ENCODE measurements around the gene ADAMTS10.
"Not testable (repeated sequence)": the region's sequence is repeated elsewhere in the genome, so short reads cannot be mapped to it uniquely, and the experiment has no call there.

ADAMTS10 gene

DNA sequence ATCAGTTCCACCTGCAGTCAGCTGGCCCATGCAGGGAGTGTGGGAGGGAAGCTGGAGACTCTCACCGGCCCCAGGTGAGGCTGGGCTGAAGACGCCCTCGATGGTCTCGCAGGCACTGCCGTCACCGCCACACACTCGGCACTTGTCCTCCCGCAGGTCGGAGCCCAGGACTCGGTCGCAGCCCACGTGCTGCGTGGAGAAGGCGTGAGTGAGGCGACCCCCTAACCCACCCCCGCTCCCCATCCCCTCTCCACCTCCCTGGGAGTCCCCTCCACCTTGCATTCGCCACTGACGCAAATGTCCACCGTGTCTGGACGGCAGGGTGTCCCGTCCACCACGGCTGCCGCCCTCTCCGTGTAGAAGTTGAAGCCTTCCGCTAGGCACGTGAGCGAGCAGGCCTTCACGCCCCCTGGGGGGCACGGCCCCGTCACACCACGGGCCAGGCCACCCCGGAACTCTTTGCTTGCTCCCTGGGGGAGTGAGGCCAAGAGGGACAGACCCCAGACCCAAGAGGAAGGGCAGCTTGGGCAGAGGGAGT lies 21.3 kb downstream of the ADAMTS10 start:
- Histone ChIP-seq H3K4me3 (ENCODE audit: low read length) (no peak overlapping the region), H3K9ac (ENCODE audit: low read depth, low read length) (no peak overlapping the region), H3K27me3 (ENCODE audit: control insufficient read depth, insufficient read depth, low read length) (peaks cover 5% of the 10 kb centered on the region), H3K36me3 (ENCODE audit: insufficient read depth, low read length) (no peaks in the 10 kb centered on the region), H3K4me1 (ENCODE audit: control insufficient read depth, insufficient read depth, low read length) (peaks cover 7% of the 10 kb centered on the region), H3K4me2 (ENCODE audit: low read length) (no peak overlapping the region), H3K9me3 (replicated peaks; ENCODE audit: low read length) (peaks cover 3% of the 10 kb centered on the region)

GRCh38 chr19:8585894-8586750 lies 24.4 kb downstream of the ADAMTS10 start:
- H3K4me1 ChIP-seq (ENCODE audit: control insufficient read depth, insufficient read depth, low read length): no peaks in the 10 kb centered on the region
- H3K4me2 ChIP-seq (ENCODE audit: low read length): no peak overlapping the region

DNA sequence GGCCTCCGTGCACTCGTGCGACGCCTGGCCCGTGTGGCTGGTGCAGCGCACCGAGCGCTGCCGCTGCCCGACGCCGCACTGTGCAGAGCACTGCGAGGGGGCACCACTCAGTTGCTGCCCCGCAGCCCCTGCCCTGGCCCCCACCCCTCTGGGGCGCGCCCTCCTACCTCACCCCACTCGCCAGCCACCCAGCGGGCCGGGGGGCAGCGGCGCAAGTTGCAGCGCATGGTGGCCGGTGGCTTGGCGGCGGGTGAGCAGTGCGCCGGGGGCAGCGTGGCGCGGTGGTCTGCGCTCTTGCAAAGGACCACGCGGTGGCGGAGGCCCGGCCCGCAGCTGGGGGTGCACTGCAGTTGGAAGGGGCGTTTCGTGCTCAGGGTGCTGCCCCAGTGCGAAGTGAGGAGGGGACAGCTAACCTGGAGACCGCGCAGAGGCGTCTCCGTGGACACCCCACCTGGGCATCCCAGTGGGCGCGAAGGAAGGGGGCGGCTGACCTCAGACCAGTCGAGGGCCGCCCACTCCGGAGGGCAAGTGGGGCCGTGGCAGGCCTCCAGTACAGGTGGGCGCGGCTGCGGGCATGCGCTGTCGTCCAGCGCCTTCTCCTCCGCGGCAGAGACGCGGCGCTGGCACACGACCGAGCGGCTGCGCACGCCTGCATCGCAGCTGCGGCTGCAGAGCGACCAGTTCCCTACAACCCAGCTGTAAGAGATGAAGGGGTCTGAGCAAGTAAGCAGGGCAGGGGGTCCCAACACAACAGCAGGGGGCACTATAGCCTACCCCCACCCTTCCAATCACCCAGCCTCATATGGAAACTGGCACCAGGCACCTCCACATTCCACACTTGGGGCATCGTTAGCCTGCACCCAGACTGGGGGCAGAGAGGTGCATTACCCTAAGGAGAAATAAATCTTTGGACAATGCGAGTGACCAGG lies 25.3 kb downstream of the ADAMTS10 start:
- H3K4me2 ChIP-seq (ENCODE audit: low read length): no peak overlapping the region
- H3K36me3 ChIP-seq (ENCODE audit: insufficient read depth, low read length): no peaks in the 10 kb centered on the region
- no peaks in the 10 kb centered on the region for H3K9me3 ChIP-seq (replicated peaks; ENCODE audit: low read length)
- H3K27me3 ChIP-seq (ENCODE audit: control insufficient read depth, insufficient read depth, low read length): no peaks in the 10 kb centered on the region
- H3K9ac ChIP-seq (ENCODE audit: low read depth, low read length): no peak overlapping the region
- no peak overlapping the region for H3K4me3 ChIP-seq (ENCODE audit: low read length)
- H3K4me1 ChIP-seq (ENCODE audit: control insufficient read depth, insufficient read depth, low read length): no peaks in the 10 kb centered on the region

More at GRCh38 chr19:8585894-8586750, 24.4 kb downstream of the ADAMTS10 start:
- H3K9me3 ChIP-seq (replicated peaks; ENCODE audit: low read length): no peaks in the 10 kb centered on the region
- H3K27me3 ChIP-seq (ENCODE audit: control insufficient read depth, insufficient read depth, low read length): no peaks in the 10 kb centered on the region
- H3K9ac ChIP-seq (ENCODE audit: low read depth, low read length): no peak overlapping the region
- H3K4me3 ChIP-seq (ENCODE audit: low read length): no peak overlapping the region
- no peaks in the 10 kb centered on the region for H3K36me3 ChIP-seq (ENCODE audit: insufficient read depth, low read length)

DNA sequence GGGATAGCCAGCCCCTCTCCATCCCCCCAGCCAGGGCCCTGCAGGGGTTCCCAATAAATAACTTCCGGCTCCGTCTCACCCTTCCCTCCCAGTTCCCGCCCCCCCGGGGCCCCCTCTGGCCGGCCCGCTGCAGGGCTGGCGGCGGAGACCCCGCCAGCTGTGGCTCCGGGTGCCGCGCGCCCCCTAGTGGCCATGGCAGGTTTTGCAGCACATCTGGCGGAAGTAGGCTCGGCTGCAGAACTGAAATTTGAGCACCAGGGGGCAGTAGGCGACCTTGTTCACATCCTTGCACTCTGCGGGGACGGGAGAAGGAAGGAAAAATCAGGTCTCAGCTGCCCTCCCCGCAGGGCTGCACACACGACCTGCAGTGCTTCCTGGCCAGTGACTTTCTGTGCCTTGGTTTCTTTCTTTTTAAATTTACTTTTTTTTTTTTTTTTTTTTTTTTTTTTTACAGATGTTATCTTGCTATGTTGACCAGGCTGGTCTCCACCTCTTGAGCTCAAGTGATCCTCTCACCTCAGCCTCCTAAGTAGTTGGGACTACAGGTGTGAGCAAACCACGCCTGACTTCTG lies 29.7 kb downstream of the ADAMTS10 start:
- peaks cover 9% of the 10 kb centered on the region for H3K27me3 ChIP-seq (ENCODE audit: control insufficient read depth, insufficient read depth, low read length)
- no peak overlapping the region for H3K9ac ChIP-seq (ENCODE audit: low read depth, low read length)
- no peak overlapping the region for H3K4me3 ChIP-seq (ENCODE audit: low read length)

DNA sequence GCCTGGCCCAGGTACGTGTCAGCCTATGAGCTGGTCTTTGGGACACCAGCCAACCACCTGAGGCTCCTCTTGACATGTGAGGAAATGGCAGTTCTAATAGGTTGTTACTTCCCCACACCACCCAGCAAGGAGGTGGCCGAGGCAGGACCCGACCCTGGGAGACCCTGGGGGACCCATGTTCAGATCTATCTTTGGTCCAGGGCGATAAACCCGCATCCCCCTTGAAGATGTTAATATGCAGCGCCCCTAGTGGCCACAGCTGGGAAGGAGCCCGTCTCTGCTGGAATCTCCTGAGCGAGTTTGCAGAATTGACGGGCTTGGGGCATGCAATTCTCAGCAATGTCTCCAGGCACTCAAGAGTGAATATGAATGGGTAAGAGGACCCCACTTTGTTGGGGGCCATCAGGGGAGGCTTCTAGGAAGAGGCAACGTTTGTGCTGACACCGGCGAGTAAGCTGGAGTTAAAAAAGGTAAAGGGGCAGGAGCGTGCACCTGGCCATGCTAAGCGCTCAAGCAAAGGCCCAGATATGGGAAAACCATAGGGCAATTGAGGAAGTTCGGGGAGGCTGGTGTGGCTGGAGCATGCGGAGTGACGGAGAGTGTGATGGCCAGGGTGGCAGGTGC lies 31.8 kb downstream of the ADAMTS10 start:
- Histone ChIP-seq H3K27me3 (ENCODE audit: control insufficient read depth, insufficient read depth, low read length) (peaks cover 9% of the 10 kb centered on the region), H3K9me3 (replicated peaks; ENCODE audit: low read length) (no peaks in the 10 kb centered on the region), H3K4me1 (ENCODE audit: control insufficient read depth, insufficient read depth, low read length) (peaks cover 7% of the 10 kb centered on the region), H3K36me3 (ENCODE audit: insufficient read depth, low read length) (no peaks in the 10 kb centered on the region), H3K4me3 (ENCODE audit: low read length) (no peak overlapping the region), H3K9ac (ENCODE audit: low read depth, low read length) (no peak overlapping the region), H3K4me2 (ENCODE audit: low read length) (no peak overlapping the region)

More for the DNA sequence above, 29.7 kb downstream of the ADAMTS10 start:
- Histone ChIP-seq H3K36me3 (ENCODE audit: insufficient read depth, low read length) (no peaks in the 10 kb centered on the region), H3K4me1 (ENCODE audit: control insufficient read depth, insufficient read depth, low read length) (peaks cover under 1% of the 10 kb centered on the region), H3K9me3 (replicated peaks; ENCODE audit: low read length) (no peaks in the 10 kb centered on the region), H3K4me2 (ENCODE audit: low read length) (no peak overlapping the region)

DNA sequence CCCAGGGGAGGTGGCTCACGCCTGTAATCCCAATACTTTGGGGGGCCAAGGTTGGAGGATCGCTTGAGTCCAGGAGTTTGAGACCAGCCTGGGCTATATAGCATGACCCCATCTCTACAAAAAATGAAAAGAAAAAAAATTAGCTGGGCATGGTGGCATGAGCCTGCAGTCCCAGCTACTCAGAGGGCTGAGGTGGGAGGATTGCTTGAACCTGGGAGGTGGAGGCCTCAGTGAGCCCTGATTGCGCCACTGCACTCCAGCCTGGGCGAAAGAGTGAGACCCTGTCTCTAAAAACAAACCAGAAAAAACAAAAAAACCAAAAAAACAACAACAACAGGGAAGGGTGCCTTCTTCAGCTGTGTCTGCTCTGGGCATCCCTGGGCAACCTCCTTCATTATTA lies 32.8 kb downstream of the ADAMTS10 start:
- Histone ChIP-seq H3K4me3 (ENCODE audit: low read length) (no peak overlapping the region), H3K4me1 (ENCODE audit: control insufficient read depth, insufficient read depth, low read length) (peaks cover 7% of the 10 kb centered on the region), H3K36me3 (ENCODE audit: insufficient read depth, low read length) (no peaks in the 10 kb centered on the region), H3K9ac (ENCODE audit: low read depth, low read length) (no peak overlapping the region), H3K27me3 (ENCODE audit: control insufficient read depth, insufficient read depth, low read length) (peaks cover 9% of the 10 kb centered on the region), H3K9me3 (replicated peaks; ENCODE audit: low read length) (no peaks in the 10 kb centered on the region), H3K4me2 (ENCODE audit: low read length) (no peak overlapping the region)

GRCh38 chr19:8577247-8577646 lies 33.3 kb downstream of the ADAMTS10 start, which contains the start of gene MYO1F:
Gene MYO1F (minus strand): TSS chr19:8577442. CDS start chr19:8577309, 133 bp downstream.
- Histone ChIP-seq H3K4me1 (ENCODE audit: control insufficient read depth, insufficient read depth, low read length) (peaks cover 7% of the 10 kb centered on the region), H3K36me3 (ENCODE audit: insufficient read depth, low read length) (no peaks in the 10 kb centered on the region), H3K4me3 (ENCODE audit: low read length) (no peak within 1 kb of the TSS), H3K9ac (ENCODE audit: low read depth, low read length) (no peak within 1 kb of the TSS), H3K9me3 (replicated peaks; ENCODE audit: low read length) (no peaks in the 10 kb centered on the region), H3K27me3 (ENCODE audit: control insufficient read depth, insufficient read depth, low read length) (peaks cover 9% of the 10 kb centered on the region), H3K4me2 (ENCODE audit: low read length) (no peak within 1 kb of the TSS)

GRCh38 chr19:8576273-8576993 lies 34.1 kb downstream of the ADAMTS10 start:
- peaks cover 7% of the 10 kb centered on the region for H3K4me1 ChIP-seq (ENCODE audit: control insufficient read depth, insufficient read depth, low read length)
- H3K9ac ChIP-seq (ENCODE audit: low read depth, low read length): no peak overlapping the region

GRCh38 chr19:8575467-8575997 lies 35.0 kb downstream of the ADAMTS10 start:
- Histone ChIP-seq H3K4me1 (ENCODE audit: control insufficient read depth, insufficient read depth, low read length) (peaks cover 14% of the 10 kb centered on the region), H3K4me3 (ENCODE audit: low read length) (no peak overlapping the region), H3K27me3 (ENCODE audit: control insufficient read depth, insufficient read depth, low read length) (peaks cover 9% of the 10 kb centered on the region), H3K4me2 (ENCODE audit: low read length) (peak overlapping the region; percentile 42), H3K9ac (ENCODE audit: low read depth, low read length) (no peak overlapping the region), H3K36me3 (ENCODE audit: insufficient read depth, low read length) (no peaks in the 10 kb centered on the region), H3K9me3 (replicated peaks; ENCODE audit: low read length) (no peaks in the 10 kb centered on the region)

More at GRCh38 chr19:8576273-8576993, 34.1 kb downstream of the ADAMTS10 start:
- Histone ChIP-seq H3K9me3 (replicated peaks; ENCODE audit: low read length) (no peaks in the 10 kb centered on the region), H3K27me3 (ENCODE audit: control insufficient read depth, insufficient read depth, low read length) (peaks cover 9% of the 10 kb centered on the region), H3K4me2 (ENCODE audit: low read length) (no peak overlapping the region), H3K36me3 (ENCODE audit: insufficient read depth, low read length) (no peaks in the 10 kb centered on the region), H3K4me3 (ENCODE audit: low read length) (no peak overlapping the region)

GRCh38 chr19:8574619-8574922 lies 35.9 kb downstream of the ADAMTS10 start:
- not testable (repeated sequence) for H3K36me3 ChIP-seq (ENCODE audit: insufficient read depth, low read length); H3K27me3 ChIP-seq (ENCODE audit: control insufficient read depth, insufficient read depth, low read length); H3K4me3 ChIP-seq (ENCODE audit: low read length); H3K9ac ChIP-seq (ENCODE audit: low read depth, low read length); H3K4me2 ChIP-seq (ENCODE audit: low read length); H3K9me3 ChIP-seq (replicated peaks; ENCODE audit: low read length)
- H3K4me1 ChIP-seq (ENCODE audit: control insufficient read depth, insufficient read depth, low read length): peaks cover 18% of the 10 kb centered on the region

Data from skeletal muscle satellite cell (primary cell).